ENCODE results near the gene TMEM134.

- TF ChIP-seq CTCF (conservative IDR thresholded peaks at IDR 0.05; ENCODE audit: low read depth, low read length) (no peak), EZH2phosphoT487 (IDR thresholded peaks at IDR 0.05; ENCODE audit: borderline replicate concordance, low read length) (no peak)
These were observed 57.3 kb downstream of the TMEM134 start for GRCh38 chr11:67411785-67412152.
